Retina (tissue), 1 donor: ENCODE results near the gene CLCNKB.

Experiments used
- DNase-seq: peaks from one replicate; pipeline ENCODE4 v3.0.0-alpha.2; 2016

The CLCNKB gene

DNA sequence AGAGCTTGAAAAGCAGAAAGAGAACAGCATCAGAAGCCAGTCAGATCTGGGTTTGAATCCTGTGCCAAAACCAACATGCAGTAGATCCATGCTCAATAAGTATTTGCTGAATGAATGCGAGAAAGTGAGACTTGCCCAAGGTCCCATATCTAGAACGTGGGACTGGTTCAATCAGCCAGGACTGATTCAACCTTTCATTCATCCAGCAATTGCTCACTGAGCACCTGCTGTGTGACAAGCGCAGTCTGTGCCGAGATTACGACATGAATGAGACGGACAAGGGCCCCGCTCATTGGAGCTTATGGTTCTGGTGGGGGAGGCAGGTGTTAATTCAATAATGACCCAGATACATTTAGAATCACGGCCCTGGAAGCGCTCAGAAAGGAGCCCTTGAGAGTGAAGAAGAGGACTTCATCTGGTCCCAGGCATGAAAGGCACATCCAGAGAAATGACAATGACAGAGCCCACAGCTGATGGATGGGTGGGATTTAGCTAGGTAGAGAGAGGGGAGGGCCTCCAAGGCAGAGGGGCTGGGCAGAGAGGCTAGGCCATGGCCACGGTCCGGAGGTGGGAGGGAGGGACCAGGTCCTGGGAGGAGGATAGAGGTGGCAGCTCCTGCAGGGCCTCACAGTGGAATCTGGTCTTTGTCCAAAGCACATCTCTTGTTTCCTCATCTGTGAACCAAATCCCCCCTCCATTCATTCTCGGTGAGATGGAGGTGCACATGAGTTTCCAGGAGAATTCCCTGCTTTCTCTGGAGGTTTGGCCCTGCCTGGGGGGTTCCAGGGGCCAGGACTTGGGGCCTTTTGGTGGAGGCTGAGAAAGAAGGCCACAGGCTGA, 34.0 kb downstream of the CLCNKB start:
- DNase-seq: no peak

DNA sequence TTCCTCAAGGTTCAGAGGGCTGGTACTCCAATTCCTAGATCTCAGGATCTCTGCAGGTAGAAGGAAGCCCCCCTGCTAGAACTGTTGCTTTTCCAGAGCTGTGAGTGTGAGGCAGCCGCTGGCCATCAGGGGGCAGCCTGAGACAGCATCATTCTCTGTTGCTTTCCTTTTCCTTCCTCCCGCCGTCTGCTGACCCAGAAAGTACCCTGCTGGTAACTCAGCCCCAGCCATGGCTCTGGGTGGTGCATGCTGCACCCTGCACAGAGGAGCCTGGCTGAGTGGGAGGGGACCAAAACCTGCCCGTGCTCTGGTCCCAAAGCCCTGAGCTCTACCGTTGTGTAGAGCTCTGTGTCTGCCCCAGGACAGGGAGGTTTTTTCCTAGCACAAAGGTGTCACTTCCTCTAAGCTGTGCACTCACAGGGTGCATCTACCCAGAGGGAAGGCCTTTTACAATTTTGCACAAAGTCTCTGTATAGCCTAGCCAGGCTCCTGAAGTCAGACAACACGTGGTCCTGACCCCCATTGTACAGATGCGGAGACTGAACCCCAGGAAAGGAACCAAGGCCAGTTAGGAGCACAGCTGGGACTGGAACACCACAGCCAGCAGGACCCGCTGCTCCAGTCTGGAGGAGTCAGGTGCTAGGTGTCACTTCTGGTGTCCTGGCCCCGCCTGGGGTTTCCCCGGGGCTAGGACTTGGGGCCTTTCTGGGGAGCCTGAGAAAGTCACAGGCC, 35.5 kb downstream of the CLCNKB start:
- DNase-seq: peak; percentile 95

DNA sequence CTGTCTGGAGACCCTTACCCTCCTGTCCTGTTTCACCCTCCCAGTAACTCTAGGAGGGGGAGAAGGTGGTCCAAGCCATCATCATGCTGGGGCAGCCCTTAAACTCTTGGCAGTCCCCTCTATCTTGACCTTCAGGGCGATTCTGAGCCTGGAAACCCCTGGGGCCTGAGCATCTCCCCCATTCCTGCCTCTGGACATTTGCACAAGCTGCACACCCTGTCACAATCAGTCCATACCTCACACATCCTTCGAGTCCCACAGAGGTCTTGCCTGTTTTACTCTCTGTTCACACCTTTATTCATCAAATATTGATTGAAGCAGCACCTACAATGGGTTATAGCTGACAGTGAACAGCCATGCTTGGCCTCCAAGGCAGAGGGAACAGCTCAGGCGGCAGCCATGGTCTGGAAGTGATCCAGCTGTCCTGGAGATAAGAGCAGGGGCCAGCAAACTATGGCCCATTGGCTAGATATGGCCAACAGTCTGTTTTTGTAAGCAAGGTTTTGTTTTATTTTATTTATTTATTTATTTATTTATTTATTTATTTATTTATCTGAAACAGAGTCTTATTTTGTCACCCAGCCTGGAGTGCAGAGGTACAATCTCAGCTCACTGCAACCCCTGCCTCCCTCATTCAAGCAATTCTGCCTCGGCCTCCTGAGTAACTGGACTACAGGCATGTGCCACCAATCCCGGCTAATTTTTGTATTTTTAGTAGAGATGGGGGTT, 37.0 kb downstream of the CLCNKB start:
- DNase-seq: peak; percentile 1

DNA sequence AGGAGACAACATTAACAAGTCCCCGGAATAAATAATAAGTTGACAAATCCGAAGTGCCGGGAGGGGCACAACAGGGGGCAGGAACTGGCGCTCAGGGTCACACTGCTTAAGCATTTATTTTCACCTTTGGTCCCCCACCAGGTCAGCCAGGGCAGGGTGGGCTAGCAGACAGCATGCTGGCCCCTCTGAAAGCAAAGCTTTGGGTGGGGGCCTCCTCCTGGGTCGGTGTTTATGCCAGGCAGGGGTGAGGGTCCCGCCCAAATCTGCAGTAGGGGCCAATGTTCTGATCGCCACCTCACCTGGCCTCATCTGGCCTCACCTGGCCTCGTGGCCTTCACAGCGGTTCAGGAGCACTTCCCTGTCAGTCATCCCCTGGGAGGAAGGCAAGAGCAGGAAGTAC, 38.1 kb downstream of the CLCNKB start:
- peak; percentile 3 for DNase-seq

DNA sequence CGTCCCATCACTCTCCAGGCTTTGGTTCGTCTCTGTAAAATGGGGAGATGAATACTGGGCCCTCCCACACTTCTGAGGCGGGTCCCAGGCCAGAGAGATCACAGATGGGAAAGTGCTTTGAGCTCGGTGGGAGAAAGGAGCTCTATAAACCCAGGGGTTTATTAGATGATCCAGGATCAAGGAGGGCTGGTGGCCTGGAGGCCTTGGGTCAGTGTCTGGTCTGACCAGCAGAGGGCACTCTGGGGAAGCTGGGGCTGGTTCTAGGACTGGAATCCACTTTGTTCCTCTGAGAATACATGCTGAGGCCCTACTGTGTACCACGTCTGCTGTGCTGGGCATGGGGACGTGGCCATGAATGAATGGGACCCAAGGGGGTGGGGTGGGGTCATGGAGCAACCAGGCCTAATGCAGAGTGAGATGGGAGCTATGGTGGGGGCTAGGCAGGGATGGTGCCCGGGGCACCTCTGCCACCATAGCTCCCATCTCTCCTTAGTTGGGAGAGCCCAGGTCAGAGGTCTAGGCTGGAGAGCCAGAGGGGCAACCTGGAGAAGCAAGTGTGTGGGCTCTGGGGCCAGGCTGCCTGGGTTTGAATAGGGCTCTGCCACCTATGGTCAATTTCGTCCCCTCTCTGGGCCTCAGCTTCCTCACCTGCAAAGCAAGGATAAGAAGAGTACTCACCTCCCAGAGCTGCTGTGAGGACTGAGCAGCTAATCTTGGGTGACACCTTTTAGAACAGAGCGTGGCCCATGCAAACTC, 38.9 kb downstream of the CLCNKB start:
- peak; percentile 69 for DNase-seq

DNA sequence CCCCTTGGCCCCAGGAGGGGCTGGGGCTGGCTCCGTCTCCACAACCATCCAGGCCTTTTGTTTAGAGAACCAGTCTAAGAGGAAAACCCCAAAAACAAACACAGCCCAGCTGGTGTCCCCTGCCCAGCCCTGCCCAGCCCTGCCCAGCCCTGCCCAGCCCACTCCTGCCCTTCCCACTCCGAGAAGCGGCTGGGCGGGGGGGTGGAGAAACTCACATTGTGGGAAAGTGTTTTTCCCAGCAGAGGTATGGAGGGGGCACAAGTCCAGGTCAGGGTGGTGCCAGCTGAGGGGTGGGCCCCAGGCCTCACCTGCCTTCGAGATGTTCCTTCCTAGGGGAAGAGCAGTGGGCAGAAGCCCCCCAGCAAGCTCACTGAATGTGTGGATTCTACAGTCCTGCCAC, 39.9 kb downstream of the CLCNKB start:
- peak; percentile 8 for DNase-seq

DNA sequence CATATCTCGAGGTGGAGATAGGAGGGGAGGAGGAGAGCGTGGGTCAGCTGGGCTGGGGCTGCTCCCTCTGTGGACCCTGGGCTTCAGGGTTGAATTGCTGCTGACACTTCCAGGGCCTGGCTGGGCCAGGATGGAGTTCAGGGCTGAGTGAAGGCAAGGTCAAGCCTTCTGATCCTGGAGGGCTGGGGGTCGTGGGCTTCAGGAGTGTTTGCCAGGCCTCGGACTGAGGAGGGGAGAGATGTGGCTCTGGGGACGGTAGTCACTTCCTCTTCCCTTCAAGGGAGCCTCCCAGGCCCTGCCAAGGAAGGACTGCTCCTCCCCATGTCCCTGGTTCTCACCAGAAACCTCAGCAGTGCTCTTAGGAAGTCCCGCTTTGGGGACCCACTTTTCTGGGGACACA, 41.9 kb downstream of the CLCNKB start:
- DNase-seq: peak; percentile 1

DNA sequence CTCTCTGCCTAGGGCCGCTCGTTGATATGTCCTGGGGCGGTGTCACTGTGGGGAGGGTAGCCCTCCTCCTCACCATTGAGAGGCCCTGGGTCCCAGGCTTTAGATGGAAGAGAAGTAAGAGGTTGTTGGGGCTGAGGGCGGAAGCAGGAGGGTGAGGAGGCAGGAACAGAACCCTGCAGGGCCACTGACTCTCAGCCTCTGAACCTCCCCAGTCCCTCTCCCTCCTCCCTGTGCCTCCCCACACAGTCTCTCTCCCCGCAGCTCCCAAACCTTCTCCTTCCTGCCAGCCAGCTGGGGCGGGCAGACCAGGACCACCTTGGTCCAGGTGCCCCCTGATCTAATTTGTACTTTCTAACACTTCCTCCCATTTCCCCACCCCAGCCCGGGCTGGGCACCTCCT, 44.2 kb downstream of the CLCNKB start:
- peak; percentile 1 for DNase-seq

DNA sequence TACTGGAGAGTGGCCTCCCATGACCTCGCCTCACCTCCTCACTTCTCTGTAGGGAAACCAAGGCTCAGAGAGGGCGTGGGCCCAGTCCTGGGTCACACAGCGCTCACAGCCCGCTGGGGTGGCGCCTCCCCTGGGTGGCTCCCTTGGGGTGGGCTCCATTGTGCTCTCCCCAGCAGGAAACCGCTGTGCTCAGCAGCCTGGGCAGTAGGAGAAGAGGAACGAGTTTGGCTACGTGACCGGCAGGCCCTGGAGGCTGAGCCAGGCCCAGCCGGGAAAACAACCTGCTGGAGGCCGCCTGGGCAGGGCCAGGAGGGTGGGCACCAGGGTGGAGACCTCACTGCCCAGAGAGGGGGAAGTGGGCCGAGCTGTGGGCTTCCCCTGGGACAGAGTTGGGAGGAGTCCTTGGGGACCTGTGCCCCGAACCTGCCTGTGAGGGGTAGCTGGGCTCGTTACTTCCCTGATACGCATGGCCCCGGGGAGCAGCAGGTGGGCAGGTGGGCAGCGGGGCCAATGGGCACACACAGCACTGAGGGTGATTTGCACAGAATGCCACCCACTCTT, 44.8 kb downstream of the CLCNKB start:
- DNase-seq: peak; percentile 3

DNA sequence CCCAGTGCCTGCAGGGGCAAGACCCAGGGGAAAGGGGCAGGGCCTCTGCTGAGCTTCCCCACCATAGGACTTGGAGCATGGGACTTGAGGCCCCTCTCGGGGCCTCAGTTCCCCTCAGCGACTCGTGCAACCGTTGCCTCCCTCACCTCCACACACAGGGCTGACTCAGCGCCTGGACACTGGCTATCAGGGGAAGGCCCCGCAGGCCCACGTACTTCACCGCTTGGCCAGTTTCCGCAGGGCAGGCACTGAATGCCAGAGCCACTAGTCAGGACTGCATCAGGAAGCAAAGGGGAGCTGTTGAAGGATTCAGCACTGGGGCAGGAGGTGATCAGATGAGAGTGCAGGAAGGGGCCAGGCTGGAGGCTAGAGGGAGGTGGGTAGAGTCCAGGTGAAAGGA, 45.4 kb downstream of the CLCNKB start:
- peak; percentile 7 for DNase-seq

DNA sequence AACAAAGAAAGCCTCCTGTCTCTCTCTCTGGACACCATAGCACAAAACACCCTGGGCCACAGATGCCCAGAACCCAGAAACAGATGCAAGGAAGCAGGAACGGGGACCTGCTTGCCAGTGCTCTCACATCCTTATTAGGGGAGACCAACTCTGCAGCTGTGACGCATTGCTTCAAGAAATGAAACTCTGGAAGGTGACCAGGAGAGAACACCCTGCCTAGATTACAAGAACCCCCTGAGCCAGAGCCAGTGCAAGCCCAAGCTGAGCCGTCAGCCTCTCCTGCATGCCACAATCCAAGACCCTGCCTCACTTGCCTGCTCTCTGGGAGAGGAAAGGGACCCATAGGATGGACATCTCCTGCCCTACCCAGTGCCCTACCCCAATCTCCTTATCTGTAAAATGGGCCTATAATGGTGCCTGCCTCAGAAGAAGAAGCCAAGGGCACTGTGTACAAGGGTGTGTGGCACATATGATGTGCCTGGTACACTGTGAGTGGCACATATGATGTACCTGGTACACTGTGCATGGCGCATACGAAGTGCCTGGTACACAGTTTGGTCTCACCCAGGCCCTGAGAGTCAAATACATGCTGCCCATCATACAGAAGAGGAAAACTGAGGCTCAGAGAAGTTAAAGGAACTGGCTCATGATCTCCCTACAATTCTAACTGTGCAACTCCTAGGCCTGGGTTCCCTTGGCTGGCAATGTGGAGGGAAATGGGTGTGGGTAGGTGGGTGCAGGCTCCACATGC, 46.7 kb downstream of the CLCNKB start:
- peak; percentile 0 for DNase-seq

DNA sequence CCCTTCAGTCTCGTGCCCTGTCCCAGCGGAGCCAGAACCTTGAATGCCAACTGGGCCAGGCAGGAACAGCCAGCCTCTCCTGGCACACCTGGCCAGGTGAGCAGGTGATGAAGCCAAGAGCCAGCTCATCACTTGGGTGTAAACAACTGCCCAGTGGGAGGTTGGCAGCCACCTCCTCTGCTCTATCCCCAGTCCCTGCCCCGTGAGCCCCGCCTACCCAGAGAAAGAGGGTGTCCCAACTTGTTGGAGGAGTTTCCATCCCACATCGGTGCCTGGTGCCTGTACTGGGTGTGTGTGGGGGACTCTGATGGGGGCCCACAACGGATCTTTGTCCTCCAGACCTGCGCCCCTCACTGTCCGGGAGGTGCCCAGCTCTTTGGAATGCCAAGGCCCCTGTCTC, 47.7 kb downstream of the CLCNKB start:
- peak; percentile 1 for DNase-seq

DNA sequence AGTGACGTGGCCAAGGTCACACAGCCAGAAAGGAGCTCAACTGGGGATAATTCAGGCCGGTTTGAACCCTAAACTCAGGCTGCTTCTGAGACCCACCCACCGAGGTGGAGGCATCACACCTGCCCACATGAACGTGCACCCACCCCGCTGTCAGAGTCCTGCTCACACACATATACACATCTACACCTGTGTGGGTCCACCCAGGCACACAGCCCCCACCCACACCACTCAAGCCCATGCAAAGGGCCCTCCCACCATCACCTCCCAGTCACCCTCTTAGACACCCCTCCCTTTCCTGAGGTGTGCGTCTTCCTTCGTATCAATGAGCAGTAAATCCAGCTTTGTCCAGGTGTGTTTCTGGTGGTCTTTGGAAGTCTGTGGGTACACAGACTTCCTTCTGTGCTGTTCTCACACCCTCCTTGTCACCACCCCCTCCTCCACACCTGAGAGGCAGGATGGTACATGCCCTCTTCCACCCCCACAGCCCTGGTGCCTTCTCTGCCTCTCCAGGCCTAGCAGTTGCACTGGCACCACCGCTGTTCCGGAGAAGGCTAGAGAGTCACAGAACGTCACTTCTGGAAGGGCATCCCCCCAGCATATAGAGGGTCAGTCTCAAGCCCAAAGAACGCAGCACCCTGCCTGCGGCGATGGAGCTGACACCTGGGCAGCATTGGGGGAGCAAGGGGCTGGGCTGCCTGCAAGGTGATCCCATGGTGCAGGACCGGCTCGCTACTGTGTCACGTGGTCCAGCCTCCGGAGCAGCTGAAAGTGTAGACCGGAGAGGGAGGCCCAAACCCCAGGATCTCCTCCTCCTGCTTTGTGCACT, 48.7 kb downstream of the CLCNKB start:
- peak; percentile 26 for DNase-seq

DNA sequence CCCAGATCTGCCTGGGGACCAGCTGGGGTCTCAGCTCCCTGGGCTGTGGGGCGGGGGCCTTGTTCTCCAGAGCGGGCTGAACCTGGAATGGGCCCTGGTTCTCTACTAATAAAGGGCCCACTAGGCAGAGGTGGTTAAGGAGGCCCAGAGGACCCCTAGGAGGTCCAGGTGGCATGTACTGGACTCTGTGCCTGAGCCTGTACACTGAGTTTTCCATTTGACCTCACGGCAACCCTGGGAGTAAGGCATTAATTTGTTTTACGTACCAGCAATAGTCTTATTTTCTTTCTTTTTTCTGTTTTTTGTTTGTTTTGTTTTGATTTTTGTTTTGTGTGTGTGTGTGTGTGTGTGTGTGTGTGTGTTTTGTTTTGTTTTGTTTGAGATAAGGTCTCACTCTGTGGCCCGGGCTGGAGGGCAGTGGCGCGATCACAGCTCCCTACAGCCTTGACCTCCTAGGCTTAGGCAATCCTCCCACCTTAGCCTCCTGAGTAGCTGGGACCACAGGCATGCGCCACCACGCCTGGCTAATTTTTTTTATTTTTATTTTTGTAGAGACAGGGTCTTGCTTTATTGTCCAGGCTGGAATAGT, 49.4 kb downstream of the CLCNKB start:
- DNase-seq: no peak

DNA sequence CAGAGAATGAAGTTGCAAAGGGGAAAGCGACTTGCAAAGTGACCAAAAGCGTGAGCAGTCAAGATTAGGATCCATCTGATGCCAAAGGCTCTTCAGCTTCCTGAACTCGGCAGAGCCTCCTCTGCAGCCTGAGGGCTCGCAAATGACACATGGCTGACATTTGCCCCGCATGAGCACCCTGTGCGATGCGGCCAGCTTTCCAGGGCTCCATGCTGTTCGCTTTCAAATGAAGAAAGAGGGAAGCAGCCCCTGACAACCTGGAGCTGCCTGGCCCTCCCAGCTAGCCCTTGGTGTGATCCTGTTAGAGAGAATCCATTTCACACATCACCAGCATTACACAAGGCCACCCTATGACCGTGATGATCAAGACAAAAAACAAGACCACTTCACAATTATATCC, 50.0 kb downstream of the CLCNKB start:
- peak; percentile 32 for DNase-seq

DNA sequence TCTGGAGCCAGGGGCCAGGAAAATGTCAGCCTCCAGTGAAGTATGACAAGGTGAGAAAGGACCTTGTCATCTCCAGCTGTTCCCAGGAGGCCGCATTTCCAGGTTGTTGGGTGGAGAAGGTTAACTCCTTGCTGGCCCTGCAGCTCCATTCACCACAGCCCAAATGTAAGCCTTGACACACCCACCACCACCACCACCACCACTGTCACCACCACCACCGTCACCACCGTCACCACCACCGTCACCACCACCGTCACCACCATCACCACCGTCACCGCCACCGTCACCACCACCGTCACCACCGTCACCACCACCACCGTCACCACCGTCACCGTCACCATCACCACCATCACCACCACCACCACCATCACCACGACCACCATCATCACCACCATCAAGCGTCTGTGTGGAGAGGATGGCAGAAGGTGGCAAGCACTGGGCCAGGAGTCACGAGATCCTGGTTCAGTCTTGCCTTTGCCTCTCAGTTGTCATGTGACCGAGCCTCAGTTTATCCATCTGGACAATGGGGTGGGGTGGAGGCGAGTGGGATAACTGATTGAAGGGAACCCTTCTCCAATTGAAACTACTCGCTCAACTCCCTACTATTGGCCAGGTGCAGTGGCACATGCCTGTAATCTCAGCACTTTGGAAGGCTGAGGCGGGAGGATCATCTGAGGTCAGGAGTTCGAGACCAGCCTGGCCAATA, 51.0 kb downstream of the CLCNKB start:
- DNase-seq: no peak

DNA sequence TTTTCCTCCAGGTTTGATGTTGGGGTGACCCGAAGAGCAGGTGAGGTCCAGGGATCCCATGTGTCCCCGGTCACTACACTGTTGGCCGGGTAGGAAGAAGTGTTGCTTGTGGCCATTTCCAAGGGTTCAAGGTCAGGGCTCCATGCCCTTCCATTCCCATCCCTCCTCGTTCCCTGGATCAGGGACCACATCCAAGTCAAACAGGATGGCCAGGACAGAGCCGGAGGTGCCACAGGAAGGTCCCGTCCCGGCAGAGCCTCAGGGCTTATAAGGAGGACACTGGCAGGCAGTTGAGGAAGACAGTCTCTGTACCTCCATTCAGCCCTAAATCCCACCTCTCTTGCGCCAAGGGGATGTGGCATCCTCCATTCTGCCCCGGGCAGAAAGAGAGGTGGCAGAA, 51.9 kb downstream of the CLCNKB start:
- DNase-seq: peak; percentile 1

DNA sequence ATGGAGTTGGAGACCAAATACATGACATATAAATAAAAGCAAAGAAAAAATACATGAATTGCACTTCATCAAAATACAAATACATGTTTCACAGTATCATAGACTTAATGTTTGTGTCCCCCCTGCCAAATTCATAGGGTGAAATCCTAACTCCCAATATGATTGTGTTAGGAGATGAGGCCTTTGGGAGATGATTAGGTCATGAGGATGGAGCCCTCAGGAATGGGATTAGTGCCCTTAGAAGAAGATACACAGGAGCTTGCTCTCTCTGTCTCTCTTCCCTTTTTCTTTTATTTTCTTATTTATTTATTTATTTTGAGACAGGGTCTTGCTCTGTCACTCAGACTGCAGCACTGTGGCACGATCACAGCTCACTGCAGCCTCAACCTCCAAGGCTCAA, 55.8 kb downstream of the CLCNKB start:
- no peak for DNase-seq

DNA sequence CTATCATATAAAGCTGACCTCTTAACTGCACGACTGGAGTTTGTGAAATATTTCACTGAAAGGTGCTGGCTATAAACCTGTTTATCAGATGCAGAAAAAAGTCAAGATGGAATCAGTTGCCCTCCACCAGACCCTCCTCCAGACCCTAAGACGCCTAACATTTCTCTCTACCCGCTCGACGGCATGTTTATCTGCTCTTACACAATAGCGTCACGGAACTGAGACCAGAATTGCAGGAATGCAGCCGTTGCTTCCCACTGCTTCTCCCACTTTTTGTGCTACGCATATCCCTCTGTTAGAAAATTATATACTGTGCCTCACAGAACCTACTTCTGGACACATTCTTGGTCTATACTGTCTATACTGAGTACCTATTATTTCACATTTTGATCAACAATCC, 58.0 kb downstream of the CLCNKB start:
- DNase-seq: peak; percentile 32
